GM18951 (cell line): ENCODE measurements around the gene TRIM17.

Experiments
- POLR2A ChIP-seq: IDR thresholded peaks from 4 replicates; pipeline ENCODE4 v1.6.1; 2011; ENCODE audit warnings: mild to moderate bottlenecking; ENCODE audit not compliant: insufficient read length, insufficient read depth; ENCODE audit errors: extremely low read depth
- in situ Hi-C: fragments of 300-500 bp; cut with MboI; formaldehyde crosslinking; loops from one replicate; pipeline ENCODE4 v1.12.0; 2022; ENCODE audit warnings: low sequenced_read_pairs, mixed read lengths, inconsistent platforms; ENCODE audit not compliant: unreplicated experiment

The TRIM17 gene

GRCh38 chr1:228387321-228387720 is 29.3 kb downstream of the TRIM17 start:
- in situ Hi-C loops, result no loop called here
- no peak for TF ChIP-seq POLR2A

GRCh38 chr1:228385232-228385631 is 31.4 kb downstream of the TRIM17 start:
- in situ Hi-C loops, result no loop called here
- no peak for TF ChIP-seq POLR2A

GRCh38 chr1:228383773-228384172 is 32.9 kb downstream of the TRIM17 start:
- in situ Hi-C loops, result no loop called here
- TF ChIP-seq POLR2A, result no peak

GRCh38 chr1:228381356-228381755 is 35.3 kb downstream of the TRIM17 start:
- TF ChIP-seq POLR2A, result no peak
- in situ Hi-C loops, result no loop called here

GRCh38 chr1:228379666-228380065 is 37.0 kb downstream of the TRIM17 start:
- in situ Hi-C loops, result no loop called here
- TF ChIP-seq POLR2A, result no peak

GRCh38 chr1:228378873-228379460 is 37.7 kb downstream of the TRIM17 start:
- no peak for TF ChIP-seq POLR2A
- in situ Hi-C loops, result no loop called here

- no peak for TF ChIP-seq POLR2A
- in situ Hi-C loops, result no loop called here
Observed at GRCh38 chr1:228378090-228378872, 38.4 kb downstream of the TRIM17 start.

- in situ Hi-C loops, result no loop called here
- TF ChIP-seq POLR2A, result no peak
Observed at GRCh38 chr1:228377664-228378089, 39.0 kb downstream of the TRIM17 start.

- no peak for TF ChIP-seq POLR2A
- in situ Hi-C loops, result no loop called here
Observed at GRCh38 chr1:228376651-228377631, 39.7 kb downstream of the TRIM17 start.

GRCh38 chr1:228376262-228376628 is 40.4 kb downstream of the TRIM17 start:
- in situ Hi-C loops, result no loop called here
- no peak for TF ChIP-seq POLR2A

- TF ChIP-seq POLR2A, result no peak
- in situ Hi-C loops, result no loop called here
Observed at GRCh38 chr1:228375578-228376261, 40.9 kb downstream of the TRIM17 start.

GRCh38 chr1:228374711-228375577 is 41.7 kb downstream of the TRIM17 start:
- in situ Hi-C loops, result no loop called here
- TF ChIP-seq POLR2A, result no peak
